Thymus (tissue), 11 donors: ENCODE results near the gene RCSD1. TPM values are rescaled to one million over a fixed set of nuclear protein-coding genes. Genes with fewer than 3 reads are reported as not detected.

ENCODE experiments used
- DNase-seq, 9 donors: peaks; one replicate each; pipeline ENCODE4 v3.0.0-alpha.2; 2013; ENCODE audit warnings: low spot score in 9 of 9, low read depth in 6 of 9, missing footprints in 1 of 9
- H3K27ac ChIP-seq, 2 donors: one replicate each; pipeline ENCODE4 v1.5.1; 2013; ENCODE audit warnings: control low read depth in 1 of 2, low read depth in 1 of 2, low read length in 1 of 2, mild to moderate bottlenecking in 1 of 2, moderate library complexity in 1 of 2
- H3K27me3 ChIP-seq, 2 donors: one replicate each; pipeline ENCODE4 v1.5.1; 2013; ENCODE audit warnings: low read length in 1 of 2; ENCODE audit not compliant: control insufficient read depth in 2 of 2, insufficient read depth in 1 of 2
- H3K36me3 ChIP-seq, 2 donors: one replicate each; pipeline ENCODE4 v1.5.1; 2013; ENCODE audit warnings: low read length in 1 of 2, mild to moderate bottlenecking in 1 of 2, moderate library complexity in 1 of 2; ENCODE audit not compliant: control insufficient read depth in 2 of 2, insufficient read depth in 2 of 2
- H3K4me1 ChIP-seq, 2 donors: one replicate each; pipeline ENCODE4 v1.5.1; 2013; ENCODE audit warnings: low read length in 2 of 2; ENCODE audit not compliant: control insufficient read depth in 2 of 2, insufficient read depth in 2 of 2
- H3K4me3 ChIP-seq, 2 donors: one replicate each; pipeline ENCODE4 v1.5.1; 2013; ENCODE audit warnings: low read length in 2 of 2, control low read depth in 1 of 2, mild to moderate bottlenecking in 1 of 2
- H3K9me3 ChIP-seq, 2 donors: one replicate each; pipeline ENCODE4 v1.5.1; 2013; ENCODE audit warnings: low read length in 1 of 2, mild to moderate bottlenecking in 1 of 2; ENCODE audit not compliant: control insufficient read depth in 2 of 2, insufficient read depth in 1 of 2
- WGBS: extraction: QIAGEN DNeasy Blood & Tissue Kit; methylation state at CpG from one replicate; pipeline ENCODE4 v1.1.7; 2013; 5-methylcytosine and 5-hydroxymethylcytosine counted together
- polyA plus RNA-seq: library from polyadenylated mRNA; stranded (reverse); fragments of 200-250 nt; gene quantifications from one replicate; pipeline ENCODE4 v1.2.3, GENCODE V29; 2013
- total RNA-seq: library from RNA; stranded (reverse); fragments of 120-200 nt; gene quantifications from one replicate; pipeline ENCODE4 v1.2.4, GENCODE V29; 2013
- donor health status: healthy.

The RCSD1 gene
- total and polyA plus RNA-seq, 2 donors: 69.4 to 95.8 TPM

DNA sequence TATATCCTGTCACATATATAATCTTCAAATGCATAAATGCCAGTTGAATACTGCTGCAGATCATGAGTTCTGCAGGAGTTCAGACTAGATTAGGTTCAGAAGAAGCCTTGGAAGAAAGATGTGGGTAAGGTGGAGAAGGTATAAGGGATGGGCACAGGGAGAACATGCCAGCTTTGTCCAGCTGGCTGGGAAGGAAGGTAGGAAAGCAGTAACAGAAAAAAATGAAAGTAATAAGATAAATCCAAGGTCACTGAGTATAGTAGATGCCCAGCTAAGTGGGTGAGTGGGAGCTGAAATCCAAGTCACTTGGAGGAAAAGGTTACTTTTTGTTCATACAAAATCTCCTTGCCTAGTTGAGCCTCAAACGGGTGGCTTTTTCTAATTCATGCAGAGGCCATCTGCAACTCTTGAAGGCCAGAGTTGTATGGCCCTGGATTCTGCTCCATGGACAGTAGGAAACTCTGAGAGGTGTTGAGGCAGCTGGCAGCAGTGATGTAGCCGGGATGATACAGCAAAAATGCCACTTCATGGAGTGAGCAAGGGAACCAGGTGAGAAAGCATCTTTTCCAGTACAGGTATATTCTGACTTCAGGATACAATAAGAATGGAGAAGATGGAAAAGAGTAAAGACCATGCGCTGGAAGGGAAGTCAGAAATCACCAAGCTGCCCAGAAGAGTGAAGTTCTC, 3.4 kb downstream of the RCSD1 start:
- peak overlapping the region; percentile 26 to 89 for H3K27ac ChIP-seq
- peak overlapping the region; percentile 96 to 100 for H3K4me3 ChIP-seq
- no peaks in the 10 kb centered on the region for H3K27me3 ChIP-seq
- 82% methylated on average over 3 of the region's 3 CpGs for WGBS
- H3K36me3 ChIP-seq: peaks cover 26 to 47% of the 10 kb centered on the region in 2 donors
- no peaks in the 10 kb centered on the region for H3K9me3 ChIP-seq
- DNase-seq: no peak
- H3K4me1 ChIP-seq: peaks cover 59 to 79% of the 10 kb centered on the region in 2 donors

DNA sequence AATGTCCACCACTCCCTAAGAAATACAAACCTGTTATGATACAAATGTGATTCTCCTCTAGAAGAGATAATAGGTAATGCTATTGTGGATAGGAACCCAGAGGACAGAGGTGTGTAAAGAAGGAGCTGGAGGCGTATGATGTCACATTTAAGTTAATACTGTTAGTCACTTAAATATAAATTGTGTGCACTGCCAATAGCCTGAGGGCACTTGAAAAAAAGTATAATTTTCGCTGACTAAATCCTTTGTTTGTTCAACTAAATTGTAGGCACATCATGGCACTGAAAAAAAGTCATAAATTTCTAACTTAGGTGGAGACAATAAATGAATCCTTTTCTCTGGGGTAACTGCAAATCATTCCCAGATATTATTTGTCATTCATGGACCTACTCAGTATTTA, 4.4 kb downstream of the RCSD1 start:
- WGBS: 86% methylated on average over 2 of the region's 2 CpGs
- H3K27me3 ChIP-seq: no peaks in the 10 kb centered on the region
- H3K27ac ChIP-seq: no peak overlapping the region
- peak overlapping the region; percentile 96 to 100 for H3K4me3 ChIP-seq
- H3K4me1 ChIP-seq: peaks cover 52 to 70% of the 10 kb centered on the region in 2 donors
- peaks cover 30 to 57% of the 10 kb centered on the region in 2 donors for H3K36me3 ChIP-seq
- DNase-seq: no peak
- H3K9me3 ChIP-seq: no peaks in the 10 kb centered on the region

DNA sequence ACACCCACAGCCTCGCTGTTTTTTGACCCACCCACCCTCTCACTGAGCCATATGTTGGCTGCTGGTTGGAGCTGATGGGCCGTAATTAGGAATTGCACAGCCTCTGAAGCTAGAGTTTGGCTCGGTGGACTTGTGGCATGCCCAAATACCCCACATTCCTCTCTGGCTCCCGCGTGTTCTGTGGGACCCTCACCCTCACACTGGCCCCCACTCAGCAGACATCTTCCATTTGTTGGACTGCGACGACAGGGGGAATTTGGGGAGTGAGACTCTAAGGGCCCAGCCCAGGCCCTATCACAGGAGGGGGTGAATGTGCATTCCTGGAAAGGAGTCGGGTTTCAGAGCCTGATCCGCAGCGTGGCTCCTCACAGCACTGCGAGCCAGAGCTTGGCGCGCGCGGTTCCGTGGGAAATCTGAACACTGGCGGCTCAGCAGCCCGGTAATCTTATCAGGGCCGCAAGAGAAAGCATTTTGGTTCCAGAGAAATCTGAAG, 5.2 kb downstream of the RCSD1 start:
- Histone ChIP-seq H3K27me3 (no peaks in the 10 kb centered on the region), H3K36me3 (peaks cover 36 to 65% of the 10 kb centered on the region in 2 donors), H3K4me1 (peaks cover 52 to 71% of the 10 kb centered on the region in 2 donors), H3K9me3 (no peaks in the 10 kb centered on the region), H3K27ac (peak overlapping the region in 1 of 2 donors; percentile 20), H3K4me3 (no peak overlapping the region)
- 89% methylated on average over 19 of the region's 19 CpGs for WGBS
- no peak for DNase-seq

DNA sequence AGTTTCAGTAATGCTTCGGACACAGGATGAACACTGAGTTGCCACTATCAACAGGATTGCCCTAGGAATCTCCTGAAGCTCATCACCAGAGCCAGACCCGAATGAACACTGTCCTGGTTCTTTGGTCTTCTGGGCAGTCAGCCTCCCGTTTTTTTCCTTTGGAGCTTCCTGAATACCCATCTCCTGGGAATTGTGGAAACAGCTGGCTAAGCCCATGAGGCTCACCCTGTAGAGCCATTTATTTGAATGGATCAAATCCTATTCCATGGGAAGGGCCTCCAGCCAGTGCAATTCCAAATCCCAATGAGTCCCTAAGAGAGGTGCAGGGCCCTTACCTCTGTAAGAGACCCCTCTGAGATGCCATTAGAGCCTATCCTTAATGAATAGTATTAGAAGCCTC, 5.9 kb downstream of the RCSD1 start:
- WGBS: 92% methylated on average over 3 of the region's 3 CpGs
- peaks cover 43 to 72% of the 10 kb centered on the region in 2 donors for H3K36me3 ChIP-seq
- H3K4me3 ChIP-seq: peak overlapping the region in 1 of 2 donors; percentile 0
- peaks cover 55 to 75% of the 10 kb centered on the region in 2 donors for H3K4me1 ChIP-seq
- H3K27ac ChIP-seq: peak overlapping the region; percentile 61
- no peaks in the 10 kb centered on the region for H3K9me3 ChIP-seq
- H3K27me3 ChIP-seq: no peaks in the 10 kb centered on the region
- no peak for DNase-seq

DNA sequence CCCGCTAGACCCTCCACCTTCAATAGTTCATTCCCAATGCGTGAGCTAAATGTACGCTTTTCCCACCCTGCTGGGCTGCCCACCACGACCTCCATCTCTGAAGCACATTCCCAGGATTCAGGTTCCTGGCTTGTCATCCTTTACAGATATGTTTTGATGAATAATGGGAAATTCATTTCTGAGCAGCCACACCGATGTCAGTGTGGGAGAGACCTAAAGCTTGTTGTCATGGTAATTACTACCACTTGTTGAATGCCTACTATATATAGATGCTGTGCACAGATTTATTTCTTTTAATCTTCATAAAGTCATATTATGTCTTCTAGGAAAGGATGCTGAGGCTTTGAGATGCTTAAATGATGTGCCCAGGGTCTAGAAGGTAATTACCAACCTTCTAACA, 8.0 kb downstream of the RCSD1 start:
- Histone ChIP-seq H3K9me3 (no peaks in the 10 kb centered on the region), H3K27ac (peak overlapping the region in 1 of 2 donors; percentile 49), H3K27me3 (no peaks in the 10 kb centered on the region), H3K4me1 (peaks cover 64 to 74% of the 10 kb centered on the region in 2 donors), H3K4me3 (no peak overlapping the region), H3K36me3 (peaks cover 57 to 89% of the 10 kb centered on the region in 2 donors)
- 84% methylated on average over 5 of the region's 5 CpGs for WGBS
- DNase-seq: no peak

DNA sequence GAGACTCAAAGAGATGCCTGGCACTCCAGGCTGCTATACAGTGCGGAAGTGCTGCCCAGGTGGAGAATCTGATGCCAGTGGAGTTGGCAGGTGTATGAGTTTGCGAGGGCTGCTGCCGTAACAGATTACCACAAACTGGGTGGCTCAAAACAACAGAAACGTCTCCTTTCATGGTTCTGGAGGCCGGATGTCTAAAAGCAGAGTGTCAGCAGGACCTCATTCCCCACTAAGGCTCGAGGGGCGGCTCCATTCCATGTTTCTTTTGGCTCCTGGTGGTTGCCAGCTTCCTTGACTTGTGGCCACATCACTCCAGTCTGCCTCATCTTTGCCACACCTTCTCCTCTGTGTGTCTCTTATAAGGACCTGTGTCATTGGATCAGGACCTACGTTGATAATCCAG, 10.0 kb downstream of the RCSD1 start:
- Histone ChIP-seq H3K27me3 (no peaks in the 10 kb centered on the region), H3K9me3 (no peaks in the 10 kb centered on the region), H3K4me3 (no peak overlapping the region), H3K27ac (no peak overlapping the region), H3K36me3 (peaks cover 64 to 87% of the 10 kb centered on the region in 2 donors), H3K4me1 (peaks cover 49 to 63% of the 10 kb centered on the region in 2 donors)
- DNase-seq: no peak
- 86% methylated on average over 8 of the region's 8 CpGs for WGBS

DNA sequence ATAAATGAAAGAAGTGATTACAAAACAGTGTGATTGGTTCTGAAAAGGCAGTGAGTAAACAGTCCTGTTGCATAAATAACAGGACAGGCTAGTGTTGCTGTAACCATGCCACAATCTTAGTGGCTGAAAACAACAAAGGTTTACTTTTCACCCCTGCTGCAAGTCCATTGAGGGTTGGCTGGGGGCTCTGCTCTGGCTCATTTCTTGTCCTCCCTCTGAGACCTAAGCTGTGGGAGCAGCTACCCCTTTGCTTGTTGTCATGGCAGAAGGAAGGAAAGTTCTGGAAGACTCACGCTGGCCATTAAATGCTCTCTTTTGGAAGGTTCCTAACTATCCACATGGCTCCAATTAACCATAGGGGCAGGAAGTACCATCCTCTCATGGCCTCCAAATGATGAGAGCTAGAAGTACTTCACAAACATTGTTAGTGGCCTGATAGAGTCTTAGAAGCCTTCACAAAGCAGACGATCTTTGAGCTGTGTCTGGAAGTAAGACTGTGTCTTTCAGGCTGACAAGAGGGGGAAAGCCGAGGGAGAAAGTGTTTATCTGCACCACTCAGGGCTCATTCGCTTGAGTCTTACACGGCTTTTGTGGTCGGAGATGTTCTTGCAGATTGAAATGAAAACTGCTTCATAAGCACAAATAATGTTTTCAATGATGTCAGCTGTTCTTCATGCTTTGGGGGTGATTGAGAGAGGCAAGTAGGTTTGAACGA, 11.9 kb downstream of the RCSD1 start:
- 56% methylated on average over 7 of the region's 7 CpGs for WGBS
- Histone ChIP-seq H3K36me3 (peaks cover 74 to 79% of the 10 kb centered on the region in 2 donors), H3K9me3 (no peaks in the 10 kb centered on the region), H3K27ac (peak overlapping the region; percentile 46 to 55), H3K27me3 (no peaks in the 10 kb centered on the region), H3K4me1 (peaks cover 34 to 44% of the 10 kb centered on the region in 2 donors), H3K4me3 (no peak overlapping the region)
- peak in 1 of 9 donors; percentile 55 for DNase-seq

DNA sequence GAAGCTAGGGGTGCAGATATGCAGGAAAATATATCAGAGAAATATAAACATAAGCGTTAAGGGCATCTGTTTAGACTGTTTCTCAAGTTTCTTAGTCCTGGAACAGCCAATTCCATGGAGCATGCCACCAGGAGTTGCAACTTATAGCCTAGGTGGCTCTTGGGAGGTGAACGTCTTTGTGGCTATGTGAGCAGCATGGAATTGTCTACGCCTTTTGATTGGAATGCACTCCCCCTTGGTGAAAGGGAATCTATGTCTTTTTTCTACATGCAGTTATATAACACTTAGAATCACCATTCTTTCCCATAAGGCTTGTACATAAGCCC, 12.4 kb downstream of the RCSD1 start:
- no peak overlapping the region for H3K27ac ChIP-seq
- peaks cover 73 to 80% of the 10 kb centered on the region in 2 donors for H3K36me3 ChIP-seq
- WGBS: 80% methylated on average over 3 of the region's 3 CpGs
- no peak for DNase-seq
- no peaks in the 10 kb centered on the region for H3K27me3 ChIP-seq
- H3K4me1 ChIP-seq: peaks cover 30 to 38% of the 10 kb centered on the region in 2 donors
- H3K4me3 ChIP-seq: no peak overlapping the region
- H3K9me3 ChIP-seq: no peaks in the 10 kb centered on the region

DNA sequence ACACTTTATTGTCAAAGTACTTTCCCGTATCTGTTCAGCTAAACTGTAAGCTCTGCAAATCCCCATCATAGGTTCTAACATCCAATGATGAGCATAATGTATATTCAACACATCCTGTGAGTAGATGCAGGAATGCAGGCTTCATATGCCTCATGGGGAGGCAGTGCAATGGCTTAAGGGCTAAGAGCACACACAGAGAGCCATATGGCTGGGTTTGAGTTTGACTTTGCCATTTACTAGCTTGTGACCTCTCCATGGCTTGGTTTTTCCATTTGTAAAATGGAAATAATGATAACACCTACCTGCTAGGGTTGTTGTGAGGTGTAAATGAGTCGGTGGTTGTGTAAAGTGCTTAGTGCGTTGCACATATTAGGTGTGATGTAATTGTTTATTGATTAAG, 13.4 kb downstream of the RCSD1 start:
- no peak overlapping the region for H3K27ac ChIP-seq
- no peaks in the 10 kb centered on the region for H3K9me3 ChIP-seq
- peaks cover 64 to 75% of the 10 kb centered on the region in 2 donors for H3K36me3 ChIP-seq
- H3K4me3 ChIP-seq: no peak overlapping the region
- no peaks in the 10 kb centered on the region for H3K27me3 ChIP-seq
- H3K4me1 ChIP-seq: peaks cover 25 to 33% of the 10 kb centered on the region in 2 donors
- DNase-seq: no peak
- 75% methylated on average over 3 of the region's 3 CpGs for WGBS
